ENCODE results near the gene MSI1. TPM values are rescaled to one million over a fixed set of nuclear protein-coding genes. Genes with fewer than 3 reads are reported as not detected.

Gene MSI1
- total RNA-seq, 1 experiment from 2014 or later = 26.0 TPM

GRCh38 chr12:120362516-120363273, 6.3 kb downstream of the MSI1 start:
- Histone ChIP-seq H2AFZ (ENCODE audit: low read depth, low read length, poor library complexity, severe bottlenecking) (no peak overlapping the region), H3K79me2 (ENCODE audit: insufficient read depth, low read length) (no peaks in the 10 kb centered on the region; the same call in 1 of the 2 replicates), H3K9me3 (ENCODE audit: control insufficient read depth in 1 of 2, insufficient read depth in 1 of 2, low read depth in 1 of 2, low read length in 2 of 2) (no peaks in the 10 kb centered on the region), H3K4me1 (ENCODE audit: control insufficient read depth in 1 of 2, insufficient read depth in 2 of 2, low read length in 2 of 2) (peaks cover 3 to 10% of the 10 kb centered on the region in 2 experiments; a peak in 3 of 4 replicates), H4K20me1 (ENCODE audit: insufficient read depth) (no peaks in the 10 kb centered on the region), H3K27me3 (ENCODE audit: insufficient read depth, low read length) (no peaks in the 10 kb centered on the region), H3K4me2 (ENCODE audit: low read length) (no peak overlapping the region), H3K36me3 (ENCODE audit: control insufficient read depth in 1 of 2, insufficient read depth in 2 of 2, low read length in 2 of 2) (peaks cover 4 to 5% of the 10 kb centered on the region in 2 experiments; a peak in 3 of 4 replicates), H3K4me3 (replicated peaks in 1 of 2; ENCODE audit: low read depth in 1 of 2, low read length in 2 of 2) (no peak overlapping the region), H3K9ac (ENCODE audit: low read length) (no peak overlapping the region), H3K27ac (ENCODE audit: low read depth, low read length) (no peak overlapping the region), H3K9me2 (ENCODE audit: insufficient read depth) (no peaks in the 10 kb centered on the region)
- BruUV-seq (replicated peaks) = no TSS peak
- ChIA-PET RAD21 (ENCODE audit: low non-redundant PET in 1 of 2, low total read pairs in 2 of 2, uncharacterized antibody in 2 of 2, unreplicated experiment in 2 of 2) (no interaction called here), POLR2A (no interaction called here), CTCF (no interaction called here)
- ATAC-seq (no peak), DNase-seq (ENCODE audit: low read depth, low spot score) (no peak)
- TF ChIP-seq ZNF274 (IDR thresholded peaks at IDR 0.05; ENCODE audit: low read depth, low read length) (no peak), ELF1 (IDR thresholded peaks at IDR 0.05; ENCODE audit: borderline replicate concordance, low read depth) (no peak), SIN3A (IDR thresholded peaks at IDR 0.05; ENCODE audit: low read depth) (no peak), ATF3 (IDR thresholded peaks at IDR 0.05) (no peak), RAD21 (IDR thresholded peaks at IDR 0.05; ENCODE audit: low read depth) (no peak), ZFX (IDR thresholded peaks at IDR 0.05) (no peak), CEBPB (IDR thresholded peaks at IDR 0.05; ENCODE audit: low read depth) (no peak)
- intact Hi-C loops (cut with micrococcal nuclease) = no loop called here

- CTCF ChIA-PET = no interaction called here
- Histone ChIP-seq H3K4me2 (ENCODE audit: low read length) (no peak overlapping the region), H3K4me3 (replicated peaks in 1 of 2; ENCODE audit: low read depth in 1 of 2, low read length in 2 of 2) (no peak overlapping the region), H4K20me1 (ENCODE audit: insufficient read depth) (no peaks in the 10 kb centered on the region), H2AFZ (ENCODE audit: low read depth, low read length, poor library complexity, severe bottlenecking) (no peak overlapping the region), H3K27ac (ENCODE audit: low read depth, low read length) (no peak overlapping the region), H3K27me3 (ENCODE audit: insufficient read depth, low read length) (no peaks in the 10 kb centered on the region), H3K9me2 (ENCODE audit: insufficient read depth) (no peaks in the 10 kb centered on the region), H3K79me2 (ENCODE audit: insufficient read depth, low read length) (no peaks in the 10 kb centered on the region; the same call in 1 of the 2 replicates), H3K9me3 (ENCODE audit: control insufficient read depth in 1 of 2, insufficient read depth in 1 of 2, low read depth in 1 of 2, low read length in 2 of 2) (no peaks in the 10 kb centered on the region), H3K36me3 (ENCODE audit: control insufficient read depth in 1 of 2, insufficient read depth in 2 of 2, low read length in 2 of 2) (peaks cover 9 to 14% of the 10 kb centered on the region in 2 experiments; a peak in 3 of 4 replicates), H3K4me1 (ENCODE audit: control insufficient read depth in 1 of 2, insufficient read depth in 2 of 2, low read length in 2 of 2) (peaks cover 0 to 8% of the 10 kb centered on the region in 2 experiments; a peak in 1 of 4 replicates), H3K9ac (ENCODE audit: low read length) (no peak overlapping the region)
- RAD21 ChIA-PET (ENCODE audit: low non-redundant PET in 1 of 2, low total read pairs in 2 of 2, uncharacterized antibody in 2 of 2, unreplicated experiment in 2 of 2) = no interaction called here
- ATAC-seq = no peak
- POLR2A ChIA-PET = interaction anchor here (0.6 kb wide), 1 partner anchor 22 kb away, joined by 3 read pairs; no protein-coding TSS in a partner anchor
- intact Hi-C loops (cut with micrococcal nuclease) = no loop called here
- BruUV-seq (replicated peaks) = no TSS peak
- no peak for DNase-seq (ENCODE audit: low read depth, low spot score)
- TF ChIP-seq POLR2A (IDR thresholded peaks at IDR 0.05; ENCODE audit: borderline replicate concordance, extremely low read depth, insufficient read depth, insufficient read length) (no peak), EGR1 (IDR thresholded peaks at IDR 0.05; ENCODE audit: low read depth) (no peak), ZFX (IDR thresholded peaks at IDR 0.05) (no peak), SP1 (IDR thresholded peaks at IDR 0.05; ENCODE audit: low read depth) (no peak), EZH2phosphoT487 (IDR thresholded peaks at IDR 0.05; ENCODE audit: borderline replicate concordance) (no peak), CEBPB (IDR thresholded peaks at IDR 0.05; ENCODE audit: low read depth) (no peak), ATF3 (IDR thresholded peaks at IDR 0.05) (no peak), REST (IDR thresholded peaks at IDR 0.05; ENCODE audit: low read depth) (no peak)
These were observed 7.3 kb downstream of the MSI1 start for GRCh38 chr12:120361506-120362208.
